ENCODE results near the gene OPRM1. TPM values are rescaled to one million over a fixed set of nuclear protein-coding genes. Genes with fewer than 3 reads are reported as not detected.

The OPRM1 gene
- total RNA-seq = not detected

DNA sequence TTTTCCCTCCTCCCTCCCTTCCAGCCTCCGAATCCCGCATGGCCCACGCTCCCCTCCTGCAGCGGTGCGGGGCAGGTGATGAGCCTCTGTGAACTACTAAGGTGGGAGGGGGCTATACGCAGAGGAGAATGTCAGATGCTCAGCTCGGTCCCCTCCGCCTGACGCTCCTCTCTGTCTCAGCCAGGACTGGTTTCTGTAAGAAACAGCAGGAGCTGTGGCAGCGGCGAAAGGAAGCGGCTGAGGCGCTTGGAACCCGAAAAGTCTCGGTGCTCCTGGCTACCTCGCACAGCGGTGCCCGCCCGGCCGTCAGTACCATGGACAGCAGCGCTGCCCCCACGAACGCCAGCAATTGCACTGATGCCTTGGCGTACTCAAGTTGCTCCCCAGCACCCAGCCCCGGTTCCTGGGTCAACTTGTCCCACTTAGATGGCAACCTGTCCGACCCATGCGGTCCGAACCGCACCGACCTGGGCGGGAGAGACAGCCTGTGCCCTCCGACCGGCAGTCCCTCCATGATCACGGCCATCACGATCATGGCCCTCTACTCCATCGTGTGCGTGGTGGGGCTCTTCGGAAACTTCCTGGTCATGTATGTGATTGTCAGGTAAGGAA lies at the start of gene OPRM1:
Gene OPRM1 (plus strand): TSS at position 10 of the 612 bp plus-strand sequence. CDS start 305 bp downstream, at position 315.
- no peak for TF ChIP-seq POLR2A (IDR thresholded peaks at IDR 0.05)
- TF ChIP-seq POLR2AphosphoS5 (IDR thresholded peaks at IDR 0.05) = no peak
- TF ChIP-seq, protein P1, sequence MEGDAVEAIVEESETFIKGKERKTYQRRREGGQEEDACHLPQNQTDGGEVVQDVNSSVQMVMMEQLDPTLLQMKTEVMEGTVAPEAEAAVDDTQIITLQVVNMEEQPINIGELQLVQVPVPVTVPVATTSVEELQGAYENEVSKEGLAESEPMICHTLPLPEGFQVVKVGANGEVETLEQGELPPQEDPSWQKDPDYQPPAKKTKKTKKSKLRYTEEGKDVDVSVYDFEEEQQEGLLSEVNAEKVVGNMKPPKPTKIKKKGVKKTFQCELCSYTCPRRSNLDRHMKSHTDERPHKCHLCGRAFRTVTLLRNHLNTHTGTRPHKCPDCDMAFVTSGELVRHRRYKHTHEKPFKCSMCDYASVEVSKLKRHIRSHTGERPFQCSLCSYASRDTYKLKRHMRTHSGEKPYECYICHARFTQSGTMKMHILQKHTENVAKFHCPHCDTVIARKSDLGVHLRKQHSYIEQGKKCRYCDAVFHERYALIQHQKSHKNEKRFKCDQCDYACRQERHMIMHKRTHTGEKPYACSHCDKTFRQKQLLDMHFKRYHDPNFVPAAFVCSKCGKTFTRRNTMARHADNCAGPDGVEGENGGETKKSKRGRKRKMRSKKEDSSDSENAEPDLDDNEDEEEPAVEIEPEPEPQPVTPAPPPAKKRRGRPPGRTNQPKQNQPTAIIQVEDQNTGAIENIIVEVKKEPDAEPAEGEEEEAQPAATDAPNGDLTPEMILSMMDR (IDR thresholded peaks at IDR 0.05) = no peak
- intact Hi-C loops (cut with DNase I; ENCODE audit: low total_unique reads) = no loop called here
- Histone ChIP-seq H3K4me3 (no peak within 1 kb of the TSS), H3K27me3 (peaks cover 0 to 21% of the 10 kb centered on the region in 2 donors), H3K36me3 (no peaks in the 10 kb centered on the region), H3K9me3 (no peaks in the 10 kb centered on the region), H3K27ac (no peak within 1 kb of the TSS), H3K4me1 (no peaks in the 10 kb centered on the region)
- no peak for DNase-seq (ENCODE audit: low spot score in 2 of 2)

DNA sequence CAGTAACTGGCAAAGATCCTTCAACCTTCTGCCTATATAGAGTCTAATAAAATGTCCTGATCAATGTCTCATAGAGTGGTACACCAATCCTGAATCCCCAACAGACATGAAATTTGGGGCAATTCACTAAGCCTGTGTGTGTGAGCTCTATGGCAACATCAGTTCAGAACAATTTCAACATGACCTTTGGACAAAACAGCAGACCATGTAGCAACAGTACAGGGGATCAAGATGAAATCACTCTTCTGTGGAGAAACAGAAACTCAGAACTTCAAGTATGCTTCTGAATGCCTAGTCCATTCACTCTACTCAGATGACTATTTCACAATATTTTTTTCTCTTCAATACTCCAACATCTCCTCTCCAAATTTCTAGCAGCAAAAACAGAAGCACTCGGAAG lies 49.1 kb upstream of the OPRM1 start:
- no peaks in the 10 kb centered on the region for H3K4me1 ChIP-seq
- H3K4me3 ChIP-seq = no peak overlapping the region
- intact Hi-C loops (cut with DNase I; ENCODE audit: low total_unique reads) = no loop called here
- H3K9me3 ChIP-seq = no peaks in the 10 kb centered on the region
- no peaks in the 10 kb centered on the region for H3K36me3 ChIP-seq
- TF ChIP-seq POLR2AphosphoS5 (IDR thresholded peaks at IDR 0.05) (no peak), POLR2A (IDR thresholded peaks at IDR 0.05) (no peak)
- TF ChIP-seq, protein P1 (IDR thresholded peaks at IDR 0.05) = no peak
- no peaks in the 10 kb centered on the region for H3K27me3 ChIP-seq
- H3K27ac ChIP-seq = no peak overlapping the region
- DNase-seq (ENCODE audit: low spot score in 2 of 2) = no peak

DNA sequence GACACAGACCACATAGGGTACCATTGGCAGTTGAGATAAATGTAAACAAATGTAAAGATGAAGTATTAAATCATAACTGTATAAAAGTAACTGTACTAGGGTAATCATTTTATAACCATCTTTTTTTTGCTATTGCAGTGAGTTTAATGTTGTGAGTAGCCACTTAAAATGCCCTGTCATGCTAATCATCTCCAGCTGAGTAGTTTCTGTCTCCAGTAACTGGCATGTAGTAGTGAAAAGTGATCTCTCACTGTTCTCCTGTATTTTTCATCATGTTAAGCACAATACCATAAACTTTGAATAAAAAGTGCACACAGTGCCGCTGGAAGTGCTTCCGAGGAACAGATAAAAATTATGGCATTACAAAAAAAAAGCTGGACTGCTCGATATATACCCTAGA lies 45.0 kb upstream of the OPRM1 start:
- Histone ChIP-seq H3K27me3 (no peaks in the 10 kb centered on the region), H3K4me3 (no peak overlapping the region), H3K9me3 (no peaks in the 10 kb centered on the region), H3K27ac (no peak overlapping the region), H3K4me1 (no peaks in the 10 kb centered on the region), H3K36me3 (no peaks in the 10 kb centered on the region)
- no peak for TF ChIP-seq POLR2A (IDR thresholded peaks at IDR 0.05)
- TF ChIP-seq POLR2AphosphoS5 (IDR thresholded peaks at IDR 0.05) = no peak
- TF ChIP-seq, protein P1 (IDR thresholded peaks at IDR 0.05) = no peak
- no peak for DNase-seq (ENCODE audit: low spot score in 2 of 2)
- intact Hi-C loops (cut with DNase I; ENCODE audit: low total_unique reads) = no loop called here

DNA sequence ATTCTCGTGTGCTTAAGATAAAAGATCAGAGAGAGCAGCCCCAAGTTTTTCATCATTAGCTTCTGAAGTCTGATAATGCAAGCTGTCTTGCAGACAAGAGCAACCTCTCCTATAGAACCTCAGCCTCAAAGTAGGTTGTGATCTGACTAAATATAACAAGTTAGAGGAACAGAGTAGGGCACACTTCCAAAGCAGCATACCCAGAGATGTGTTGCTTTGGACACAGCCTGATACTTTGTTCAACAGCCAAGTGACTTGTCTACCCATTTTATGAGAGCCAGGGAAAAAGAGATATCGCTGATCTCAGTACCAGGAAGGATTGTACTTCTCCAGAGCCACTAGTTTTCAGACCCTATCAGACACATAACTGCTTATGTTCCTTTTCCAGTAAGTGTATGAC lies 44.2 kb upstream of the OPRM1 start:
- intact Hi-C loops (cut with DNase I; ENCODE audit: low total_unique reads) = no loop called here
- TF ChIP-seq POLR2A (IDR thresholded peaks at IDR 0.05) (no peak), POLR2AphosphoS5 (IDR thresholded peaks at IDR 0.05) (no peak)
- TF ChIP-seq, protein P1 (IDR thresholded peaks at IDR 0.05) = no peak
- H3K4me1 ChIP-seq = no peaks in the 10 kb centered on the region
- H3K27ac ChIP-seq = no peak overlapping the region
- DNase-seq (ENCODE audit: low spot score in 2 of 2) = no peak
- H3K4me3 ChIP-seq = no peak overlapping the region
- no peaks in the 10 kb centered on the region for H3K27me3 ChIP-seq
- no peaks in the 10 kb centered on the region for H3K36me3 ChIP-seq
- no peaks in the 10 kb centered on the region for H3K9me3 ChIP-seq

DNA sequence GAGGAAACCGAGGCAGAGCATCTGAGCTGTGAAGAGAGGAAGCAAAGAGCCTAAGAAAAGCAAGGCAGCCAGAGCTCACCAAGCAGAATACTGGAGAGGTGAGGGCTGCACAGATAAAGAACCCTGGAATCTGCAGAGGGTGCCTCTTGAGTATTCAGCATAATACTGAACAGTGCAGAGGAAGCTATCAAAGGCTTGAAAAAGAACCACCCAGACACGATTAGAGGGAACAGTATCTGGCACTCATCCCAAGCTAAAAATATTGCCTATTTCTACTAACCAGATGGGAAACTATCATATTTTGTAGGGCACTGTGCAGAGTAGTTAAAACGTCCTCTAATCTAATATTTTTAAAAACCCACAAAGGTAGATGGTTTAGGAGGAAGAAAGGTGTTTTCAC lies 41.8 kb upstream of the OPRM1 start:
- H3K27me3 ChIP-seq = no peaks in the 10 kb centered on the region
- no peak for TF ChIP-seq POLR2A (IDR thresholded peaks at IDR 0.05)
- TF ChIP-seq, protein P1 (IDR thresholded peaks at IDR 0.05) = no peak
- no peak for TF ChIP-seq POLR2AphosphoS5 (IDR thresholded peaks at IDR 0.05)
- no peak overlapping the region for H3K27ac ChIP-seq

More for the DNA sequence above, 41.8 kb upstream of the OPRM1 start:
- no peak for DNase-seq (ENCODE audit: low spot score in 2 of 2)
- Histone ChIP-seq H3K9me3 (peaks cover 0 to 3% of the 10 kb centered on the region in 2 donors), H3K4me1 (no peaks in the 10 kb centered on the region), H3K36me3 (no peaks in the 10 kb centered on the region), H3K4me3 (no peak overlapping the region)
- intact Hi-C loops (cut with DNase I; ENCODE audit: low total_unique reads) = no loop called here

Data from breast epithelium (tissue), 4 donors.